Measurements from ENCODE around the gene BLTP3B.

- TF ChIP-seq, protein P1, sequence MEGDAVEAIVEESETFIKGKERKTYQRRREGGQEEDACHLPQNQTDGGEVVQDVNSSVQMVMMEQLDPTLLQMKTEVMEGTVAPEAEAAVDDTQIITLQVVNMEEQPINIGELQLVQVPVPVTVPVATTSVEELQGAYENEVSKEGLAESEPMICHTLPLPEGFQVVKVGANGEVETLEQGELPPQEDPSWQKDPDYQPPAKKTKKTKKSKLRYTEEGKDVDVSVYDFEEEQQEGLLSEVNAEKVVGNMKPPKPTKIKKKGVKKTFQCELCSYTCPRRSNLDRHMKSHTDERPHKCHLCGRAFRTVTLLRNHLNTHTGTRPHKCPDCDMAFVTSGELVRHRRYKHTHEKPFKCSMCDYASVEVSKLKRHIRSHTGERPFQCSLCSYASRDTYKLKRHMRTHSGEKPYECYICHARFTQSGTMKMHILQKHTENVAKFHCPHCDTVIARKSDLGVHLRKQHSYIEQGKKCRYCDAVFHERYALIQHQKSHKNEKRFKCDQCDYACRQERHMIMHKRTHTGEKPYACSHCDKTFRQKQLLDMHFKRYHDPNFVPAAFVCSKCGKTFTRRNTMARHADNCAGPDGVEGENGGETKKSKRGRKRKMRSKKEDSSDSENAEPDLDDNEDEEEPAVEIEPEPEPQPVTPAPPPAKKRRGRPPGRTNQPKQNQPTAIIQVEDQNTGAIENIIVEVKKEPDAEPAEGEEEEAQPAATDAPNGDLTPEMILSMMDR (conservative IDR thresholded peaks at IDR 0.05), result no peak
- TF ChIP-seq ZFX (IDR thresholded peaks at IDR 0.05), result no peak
Observed at GRCh38 chr12:100184549-100185145, 42.0 kb upstream of the BLTP3B start.
